ENCODE results near the gene NOL4L. TPM values are rescaled to one million over a fixed set of nuclear protein-coding genes. Genes with fewer than 3 reads are reported as not detected.

The NOL4L gene
- total RNA-seq, 2 donors from 2014 or later = 18.0 to 59.7 TPM

DNA sequence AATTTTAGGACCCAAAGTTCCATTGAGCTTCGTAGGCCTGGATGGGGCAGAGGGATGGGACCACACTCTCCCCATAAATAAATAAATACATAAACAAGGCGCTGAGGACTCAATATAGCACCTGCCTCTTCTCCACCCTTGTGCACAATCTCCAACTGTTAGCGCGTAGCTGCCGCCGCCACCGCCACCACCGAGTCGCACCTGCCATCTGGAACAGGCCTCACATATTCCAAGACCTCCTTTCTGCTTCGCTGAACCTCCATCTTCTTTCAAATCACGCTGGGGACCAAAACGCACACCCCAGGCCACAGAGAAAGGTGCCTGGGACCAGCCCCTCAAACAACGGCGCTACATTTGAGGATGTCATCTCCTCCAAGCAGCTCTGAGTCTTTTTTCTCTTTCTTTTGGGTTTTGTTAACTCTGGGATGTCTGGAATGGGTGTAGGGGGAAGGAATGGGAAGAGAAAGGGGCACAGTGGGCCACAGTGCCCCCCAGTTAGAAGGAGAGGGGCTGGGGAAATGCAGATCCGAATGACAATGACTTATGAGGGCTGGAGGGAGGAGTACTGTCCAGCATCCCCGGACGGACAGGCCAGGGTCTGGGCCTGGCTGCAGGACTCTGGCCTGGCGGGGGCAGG lies 49.7 kb downstream of the NOL4L start:
- intact Hi-C loops (cut with DNase I) = no loop called here
- Histone ChIP-seq H3K36me3 (no peaks in the 10 kb centered on the region), H3K4me1 (replicated peaks) (no peaks in the 10 kb centered on the region), H3K9me3 (no peaks in the 10 kb centered on the region), H3K4me3 (no peak overlapping the region), H3K27me3 (replicated peaks; ENCODE audit: insufficient read depth) (no peaks in the 10 kb centered on the region), H3K27ac (no peak overlapping the region)
- DNase-seq (ENCODE audit: low spot score) = no peak
- WGBS = 73% methylated on average over 18 of the region's 18 CpGs
- TF ChIP-seq POLR2AphosphoS5 (IDR thresholded peaks at IDR 0.05) (no peak), POLR2A (IDR thresholded peaks at IDR 0.05) (no peak)
- TF ChIP-seq, protein P1, sequence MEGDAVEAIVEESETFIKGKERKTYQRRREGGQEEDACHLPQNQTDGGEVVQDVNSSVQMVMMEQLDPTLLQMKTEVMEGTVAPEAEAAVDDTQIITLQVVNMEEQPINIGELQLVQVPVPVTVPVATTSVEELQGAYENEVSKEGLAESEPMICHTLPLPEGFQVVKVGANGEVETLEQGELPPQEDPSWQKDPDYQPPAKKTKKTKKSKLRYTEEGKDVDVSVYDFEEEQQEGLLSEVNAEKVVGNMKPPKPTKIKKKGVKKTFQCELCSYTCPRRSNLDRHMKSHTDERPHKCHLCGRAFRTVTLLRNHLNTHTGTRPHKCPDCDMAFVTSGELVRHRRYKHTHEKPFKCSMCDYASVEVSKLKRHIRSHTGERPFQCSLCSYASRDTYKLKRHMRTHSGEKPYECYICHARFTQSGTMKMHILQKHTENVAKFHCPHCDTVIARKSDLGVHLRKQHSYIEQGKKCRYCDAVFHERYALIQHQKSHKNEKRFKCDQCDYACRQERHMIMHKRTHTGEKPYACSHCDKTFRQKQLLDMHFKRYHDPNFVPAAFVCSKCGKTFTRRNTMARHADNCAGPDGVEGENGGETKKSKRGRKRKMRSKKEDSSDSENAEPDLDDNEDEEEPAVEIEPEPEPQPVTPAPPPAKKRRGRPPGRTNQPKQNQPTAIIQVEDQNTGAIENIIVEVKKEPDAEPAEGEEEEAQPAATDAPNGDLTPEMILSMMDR (IDR thresholded peaks at IDR 0.05) = no peak

DNA sequence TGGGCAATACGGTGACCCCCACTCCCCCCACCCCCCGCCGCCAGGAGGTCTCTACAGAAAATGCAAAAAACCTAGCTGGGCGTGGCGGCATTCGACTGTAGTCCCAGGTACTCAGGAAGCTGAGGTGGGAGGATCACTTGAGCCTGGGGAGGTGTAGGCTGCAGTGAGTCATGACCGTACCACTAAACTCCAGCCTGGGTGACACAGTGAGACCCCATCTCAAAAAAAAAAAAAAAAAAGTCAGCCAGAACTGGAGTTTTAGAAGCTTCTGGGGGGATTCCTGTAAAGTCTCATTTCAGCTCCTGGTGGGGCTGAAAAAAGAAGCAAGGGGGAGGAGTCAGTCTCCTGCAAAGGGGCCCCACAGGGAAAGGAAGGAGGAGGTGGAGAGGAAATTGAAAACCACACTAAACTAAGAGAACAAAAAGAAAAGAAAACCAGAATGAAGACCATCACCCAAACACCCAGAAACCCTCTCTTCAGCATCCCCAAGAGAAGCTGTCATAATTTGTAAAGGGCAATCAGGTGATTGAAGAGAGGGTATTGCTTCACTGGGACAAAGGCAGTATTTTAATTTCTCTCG lies 50.4 kb downstream of the NOL4L start:
- intact Hi-C loops (cut with DNase I) = no loop called here
- no peak overlapping the region for H3K27ac ChIP-seq
- WGBS = 78% methylated on average over 8 of the region's 8 CpGs

DNA sequence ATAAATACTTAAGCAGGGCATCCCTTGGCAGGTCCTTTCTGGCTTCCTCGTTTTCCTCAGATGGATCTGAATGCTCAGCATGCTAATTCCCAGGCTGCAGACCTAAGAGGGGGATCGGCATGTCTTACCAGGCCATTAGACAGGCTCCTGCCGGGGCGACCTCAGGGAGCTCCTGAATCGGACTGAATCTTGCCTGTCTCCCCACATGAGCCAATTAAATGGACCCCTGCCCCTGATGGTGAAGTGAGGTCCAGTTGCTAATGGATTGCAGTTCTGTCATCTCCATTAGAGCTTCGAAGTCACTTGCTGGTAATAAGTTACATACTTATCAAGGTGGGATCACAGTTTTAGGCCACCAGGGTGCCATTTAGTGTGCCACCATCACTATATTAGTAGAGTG lies 51.4 kb downstream of the NOL4L start:
- no peaks in the 10 kb centered on the region for H3K9me3 ChIP-seq
- TF ChIP-seq, protein P1 (IDR thresholded peaks at IDR 0.05) = no peak
- TF ChIP-seq POLR2A (IDR thresholded peaks at IDR 0.05) (no peak), POLR2AphosphoS5 (IDR thresholded peaks at IDR 0.05) (no peak)
- H3K4me3 ChIP-seq = no peak overlapping the region
- WGBS = 95% methylated on average over 6 of the region's 6 CpGs
- DNase-seq (ENCODE audit: low spot score) = no peak
- no peak overlapping the region for H3K27ac ChIP-seq
- no peaks in the 10 kb centered on the region for H3K4me1 ChIP-seq (replicated peaks)
- H3K27me3 ChIP-seq (replicated peaks; ENCODE audit: insufficient read depth) = no peaks in the 10 kb centered on the region
- intact Hi-C loops (cut with DNase I) = no loop called here
- no peaks in the 10 kb centered on the region for H3K36me3 ChIP-seq

More for the DNA sequence above, 50.4 kb downstream of the NOL4L start:
- Histone ChIP-seq H3K36me3 (no peaks in the 10 kb centered on the region), H3K4me3 (no peak overlapping the region), H3K4me1 (replicated peaks) (no peaks in the 10 kb centered on the region), H3K9me3 (no peaks in the 10 kb centered on the region), H3K27me3 (replicated peaks; ENCODE audit: insufficient read depth) (no peaks in the 10 kb centered on the region)
- no peak for DNase-seq (ENCODE audit: low spot score)
- TF ChIP-seq POLR2AphosphoS5 (IDR thresholded peaks at IDR 0.05) = no peak
- TF ChIP-seq, protein P1 (IDR thresholded peaks at IDR 0.05) = no peak
- TF ChIP-seq POLR2A (IDR thresholded peaks at IDR 0.05) = no peak

DNA sequence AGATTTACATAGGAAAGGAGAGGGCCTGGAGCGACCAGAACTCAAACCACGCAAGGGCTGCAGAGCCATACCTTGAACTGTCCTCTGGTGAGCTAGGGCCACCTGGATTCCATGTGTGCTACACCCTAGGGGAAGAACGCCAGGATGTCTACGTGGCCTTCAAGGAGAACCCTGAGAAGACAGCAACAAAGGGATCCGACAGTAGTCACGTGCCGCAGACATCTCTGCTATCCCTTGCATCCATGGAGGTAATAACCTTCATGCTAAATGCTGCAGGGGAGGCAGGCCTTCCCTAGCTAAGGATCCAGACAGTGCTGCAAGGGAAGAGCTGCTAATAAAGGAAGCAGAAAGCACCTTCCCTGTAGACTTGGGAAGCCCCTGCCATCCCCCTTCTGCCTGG lies 52.9 kb downstream of the NOL4L start:
- no peak for DNase-seq (ENCODE audit: low spot score)
- TF ChIP-seq POLR2AphosphoS5 (IDR thresholded peaks at IDR 0.05) = no peak
- TF ChIP-seq, protein P1 (IDR thresholded peaks at IDR 0.05) = no peak
- TF ChIP-seq POLR2A (IDR thresholded peaks at IDR 0.05) = no peak
- Histone ChIP-seq H3K36me3 (no peaks in the 10 kb centered on the region), H3K4me3 (no peak overlapping the region), H3K27me3 (replicated peaks; ENCODE audit: insufficient read depth) (no peaks in the 10 kb centered on the region), H3K4me1 (replicated peaks) (no peaks in the 10 kb centered on the region), H3K27ac (no peak overlapping the region), H3K9me3 (no peaks in the 10 kb centered on the region)
- intact Hi-C loops (cut with DNase I) = no loop called here
- WGBS = 94% methylated on average over 7 of the region's 7 CpGs
